NB4 (cell line): ENCODE results near the gene SLC25A21.
"Not testable (repeated sequence)": the region's sequence is repeated elsewhere in the genome, so short reads cannot be mapped to it uniquely, and the experiment has no call there.

Experiments used
- DNase-seq: peaks from one replicate; pipeline ENCODE4 v3.0.0; 2010; ENCODE audit warnings: low read depth
- H3K4me3 ChIP-seq: one replicate; pipeline ENCODE4 v1.5.1; 2011; ENCODE audit warnings: mild to moderate bottlenecking, low read depth, low read length, moderate library complexity
- MAX ChIP-seq: IDR thresholded peaks from 2 replicates; pipeline ENCODE4 v1.6.1; 2011; ENCODE audit warnings: low read depth, low read length
- MYC ChIP-seq: IDR thresholded peaks from 2 replicates; pipeline ENCODE4 v1.6.1; 2011; ENCODE audit warnings: low read depth, low read length
- POLR2A ChIP-seq: IDR thresholded peaks from 2 replicates; pipeline ENCODE4 v1.6.1; 2011; ENCODE audit warnings: mild to moderate bottlenecking; ENCODE audit not compliant: insufficient read length; ENCODE audit errors: extremely low read depth
- TF ChIP-seq, protein P1 (sequence below): IDR thresholded peaks from one replicate; pipeline ENCODE4 v1.5.1; 2012; ENCODE audit warnings: low read depth, low read length

The SLC25A21 gene

DNA sequence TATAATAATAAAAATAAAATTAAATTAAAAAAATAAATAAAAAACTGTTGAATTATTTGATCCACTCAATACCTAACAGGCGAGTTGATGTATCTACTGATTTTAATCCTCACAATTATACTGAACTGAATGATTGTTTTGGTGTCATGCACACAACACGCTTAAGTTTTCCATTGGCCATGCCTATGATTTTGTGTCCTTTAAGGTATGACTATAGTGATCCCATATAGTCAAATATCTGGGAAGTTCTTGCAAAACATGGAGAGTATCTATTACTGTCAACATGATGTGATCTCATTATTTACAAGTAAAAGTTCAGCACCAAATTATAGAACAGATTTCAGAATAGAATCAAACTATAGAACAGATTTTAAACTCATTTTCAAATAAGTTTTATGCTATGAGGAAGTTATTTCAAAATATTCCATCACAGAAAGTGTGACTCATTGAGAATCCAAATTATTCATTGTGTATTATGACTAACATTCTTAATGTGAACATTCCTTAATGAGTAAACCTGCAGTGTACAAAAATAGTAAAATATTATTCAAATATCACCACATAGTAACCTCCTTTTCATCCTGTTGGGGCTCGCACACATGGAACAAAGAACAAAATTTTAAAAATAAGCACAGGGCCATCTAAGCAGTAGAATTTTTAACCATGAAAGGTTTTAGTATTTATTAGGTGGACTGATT is 190.4 kb downstream of the SLC25A21 start:
- no peak for TF ChIP-seq MAX
- no peak for TF ChIP-seq MYC
- no peak overlapping the region for H3K4me3 ChIP-seq
- no peak for DNase-seq

DNA sequence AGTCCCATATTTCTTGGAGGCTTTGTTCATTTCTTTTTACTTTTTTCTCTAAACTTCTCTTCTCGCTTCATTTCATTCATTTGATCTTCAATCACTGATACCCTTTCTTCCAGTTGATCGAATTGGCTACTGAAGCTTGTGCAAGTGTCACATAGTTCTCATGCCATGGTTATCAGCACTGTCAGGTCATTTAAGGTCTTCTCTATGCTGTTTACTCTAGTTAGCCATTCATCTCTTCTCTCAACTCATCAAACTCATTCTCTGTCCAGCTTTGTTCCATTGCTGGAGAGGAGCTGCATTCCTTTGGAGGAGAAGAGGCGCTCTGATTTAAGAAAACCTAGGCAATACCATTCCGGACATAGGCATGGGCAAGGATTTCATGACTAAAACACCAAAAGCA is 192.0 kb downstream of the SLC25A21 start:
- DNase-seq, H3K4me3 ChIP-seq: not testable (repeated sequence)

DNA sequence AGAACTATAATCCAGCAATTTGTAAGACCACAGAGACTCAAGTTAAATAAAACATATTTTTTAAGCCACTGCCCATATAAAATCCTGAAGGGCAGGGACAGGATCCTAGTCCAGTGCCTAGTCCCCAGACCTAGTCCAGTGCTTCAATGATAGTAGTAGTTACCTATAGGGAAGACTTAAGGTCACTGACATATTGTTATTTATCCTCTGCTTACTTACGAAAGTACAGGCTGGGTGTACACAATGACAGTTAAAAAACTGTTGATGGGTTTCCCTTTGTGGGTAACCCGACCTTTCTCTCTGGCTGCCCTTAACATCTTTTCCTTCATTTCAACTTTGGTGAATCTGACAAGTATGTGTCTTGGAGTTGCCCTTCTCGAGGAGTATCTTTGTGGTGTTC is 192.5 kb downstream of the SLC25A21 start:
- H3K4me3 ChIP-seq = no peak overlapping the region
- TF ChIP-seq MYC (no peak), POLR2A (no peak)
- TF ChIP-seq, protein P1, sequence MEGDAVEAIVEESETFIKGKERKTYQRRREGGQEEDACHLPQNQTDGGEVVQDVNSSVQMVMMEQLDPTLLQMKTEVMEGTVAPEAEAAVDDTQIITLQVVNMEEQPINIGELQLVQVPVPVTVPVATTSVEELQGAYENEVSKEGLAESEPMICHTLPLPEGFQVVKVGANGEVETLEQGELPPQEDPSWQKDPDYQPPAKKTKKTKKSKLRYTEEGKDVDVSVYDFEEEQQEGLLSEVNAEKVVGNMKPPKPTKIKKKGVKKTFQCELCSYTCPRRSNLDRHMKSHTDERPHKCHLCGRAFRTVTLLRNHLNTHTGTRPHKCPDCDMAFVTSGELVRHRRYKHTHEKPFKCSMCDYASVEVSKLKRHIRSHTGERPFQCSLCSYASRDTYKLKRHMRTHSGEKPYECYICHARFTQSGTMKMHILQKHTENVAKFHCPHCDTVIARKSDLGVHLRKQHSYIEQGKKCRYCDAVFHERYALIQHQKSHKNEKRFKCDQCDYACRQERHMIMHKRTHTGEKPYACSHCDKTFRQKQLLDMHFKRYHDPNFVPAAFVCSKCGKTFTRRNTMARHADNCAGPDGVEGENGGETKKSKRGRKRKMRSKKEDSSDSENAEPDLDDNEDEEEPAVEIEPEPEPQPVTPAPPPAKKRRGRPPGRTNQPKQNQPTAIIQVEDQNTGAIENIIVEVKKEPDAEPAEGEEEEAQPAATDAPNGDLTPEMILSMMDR = no peak

DNA sequence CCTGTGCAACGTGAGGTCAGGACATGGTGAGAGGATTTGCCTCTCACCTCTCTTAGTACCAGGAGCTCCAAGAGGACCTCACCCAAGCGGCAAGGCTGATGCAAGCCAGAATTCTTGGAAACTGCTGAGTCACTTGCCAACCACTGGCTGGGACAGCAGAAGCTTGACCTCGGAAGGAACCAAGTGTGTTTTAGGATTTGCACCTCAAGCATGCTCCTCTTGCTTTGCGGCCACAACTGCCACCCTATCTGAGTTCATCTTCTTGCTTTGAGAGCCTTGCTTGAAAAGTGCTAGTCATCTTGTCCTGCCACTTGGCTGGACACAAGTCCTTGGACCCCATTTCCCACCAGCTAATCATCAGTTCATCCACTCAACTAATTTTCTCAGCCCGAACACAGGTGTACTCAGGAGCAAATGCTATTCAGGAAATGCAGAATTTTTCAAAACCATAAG is 195.8 kb downstream of the SLC25A21 start:
- no peak overlapping the region for H3K4me3 ChIP-seq
- DNase-seq = peak; percentile 86
- TF ChIP-seq MYC (no peak), MAX (no peak), POLR2A (no peak)
- TF ChIP-seq, protein P1 = no peak

More for the DNA sequence above, 192.5 kb downstream of the SLC25A21 start:
- no peak for DNase-seq

GRCh38 chr14:36975834-36976233 is 196.6 kb downstream of the SLC25A21 start:
- peak; percentile 44 for DNase-seq
- no peak overlapping the region for H3K4me3 ChIP-seq
- TF ChIP-seq POLR2A = no peak
- no peak for TF ChIP-seq MAX
- TF ChIP-seq MYC = no peak
- TF ChIP-seq, protein P1 = no peak

DNA sequence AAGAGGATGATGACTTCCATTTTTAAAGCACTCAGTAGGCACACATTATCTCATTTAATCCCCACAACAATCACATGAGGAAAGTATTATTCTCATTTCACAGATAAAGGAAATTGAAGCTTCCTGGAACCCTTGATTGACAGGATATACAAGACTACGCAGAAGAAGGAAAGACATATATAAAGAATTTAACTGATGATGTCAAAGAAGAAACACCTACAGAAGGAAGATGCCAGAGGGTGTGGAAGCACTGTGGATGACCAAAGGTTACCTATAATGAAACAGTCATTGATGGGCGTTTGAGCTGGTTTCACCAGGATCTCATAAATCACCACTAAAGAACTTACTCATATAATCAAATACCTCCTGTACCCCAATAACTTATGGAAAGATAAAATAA is 197.4 kb downstream of the SLC25A21 start:
- TF ChIP-seq MAX (no peak), POLR2A (no peak), MYC (no peak)
- TF ChIP-seq, protein P1 = no peak
- no peak for DNase-seq
- H3K4me3 ChIP-seq = no peak overlapping the region

GRCh38 chr14:36973806-36974442 is 198.5 kb downstream of the SLC25A21 start:
- TF ChIP-seq MYC = no peak
- no peak for DNase-seq
- no peak overlapping the region for H3K4me3 ChIP-seq
